ENCODE measurements around the gene CYP19A1.

CYP19A1 gene

GRCh38 chr15:51325167-51325566, 13.2 kb downstream of the CYP19A1 start:
- DNase-seq (ENCODE audit: low read depth in 2 of 2): no peak

- no peak for DNase-seq (ENCODE audit: low read depth in 2 of 2)
Observed at GRCh38 chr15:51323749-51324148, 14.6 kb downstream of the CYP19A1 start.

GRCh38 chr15:51322621-51323296, 15.6 kb downstream of the CYP19A1 start:
- no peak for DNase-seq (ENCODE audit: low read depth in 2 of 2)

- no peak for DNase-seq (ENCODE audit: low read depth in 2 of 2)
Observed at GRCh38 chr15:51321316-51321715, 17.1 kb downstream of the CYP19A1 start.

- no peak for DNase-seq (ENCODE audit: low read depth in 2 of 2)
Observed at GRCh38 chr15:51320843-51321242, 17.6 kb downstream of the CYP19A1 start.

GRCh38 chr15:51319539-51319938, 18.9 kb downstream of the CYP19A1 start:
- no peak for DNase-seq (ENCODE audit: low read depth in 2 of 2)

GRCh38 chr15:51318382-51319150, 19.8 kb downstream of the CYP19A1 start:
- no peak for DNase-seq (ENCODE audit: low read depth in 2 of 2)

- no peak for DNase-seq (ENCODE audit: low read depth in 2 of 2)
Observed at GRCh38 chr15:51316636-51317035, 21.8 kb downstream of the CYP19A1 start.

- DNase-seq (ENCODE audit: low read depth in 2 of 2): no peak
Observed at GRCh38 chr15:51315726-51316125, 22.7 kb downstream of the CYP19A1 start.

- no peak for DNase-seq (ENCODE audit: low read depth in 2 of 2)
Observed at GRCh38 chr15:51314391-51315337, 23.7 kb downstream of the CYP19A1 start.

GRCh38 chr15:51313644-51314280, 24.6 kb downstream of the CYP19A1 start:
- DNase-seq (ENCODE audit: low read depth in 2 of 2): no peak

- no peak for DNase-seq (ENCODE audit: low read depth in 2 of 2)
Observed at GRCh38 chr15:51313074-51313393, 25.4 kb downstream of the CYP19A1 start.

GRCh38 chr15:51312166-51313073, 26.0 kb downstream of the CYP19A1 start:
- DNase-seq (ENCODE audit: low read depth in 2 of 2): no peak

- DNase-seq (ENCODE audit: low read depth in 2 of 2): no peak
Observed at GRCh38 chr15:51311510-51311909, 26.9 kb downstream of the CYP19A1 start.

GRCh38 chr15:51310064-51310463, 28.3 kb downstream of the CYP19A1 start:
- no peak for DNase-seq (ENCODE audit: low read depth in 2 of 2)

GRCh38 chr15:51307811-51308210, 30.6 kb downstream of the CYP19A1 start:
- DNase-seq (ENCODE audit: low read depth in 2 of 2): no peak

- no peak for DNase-seq (ENCODE audit: low read depth in 2 of 2)
Observed at GRCh38 chr15:51307325-51307724, 31.1 kb downstream of the CYP19A1 start.

- DNase-seq (ENCODE audit: low read depth in 2 of 2): no peak
Observed at GRCh38 chr15:51303462-51303980, 34.9 kb downstream of the CYP19A1 start.

GRCh38 chr15:51302480-51302879, 35.9 kb downstream of the CYP19A1 start:
- DNase-seq (ENCODE audit: low read depth in 2 of 2): no peak

GRCh38 chr15:51299187-51300015, 39.0 kb downstream of the CYP19A1 start:
- no peak for DNase-seq (ENCODE audit: low read depth in 2 of 2)
